ENCODE results near the gene GFER.
"Not testable (repeated sequence)": the region's sequence is repeated elsewhere in the genome, so short reads cannot be mapped to it uniquely, and the experiment has no call there.

Gene GFER

GRCh38 chr16:1958715-1959268, 25.2 kb upstream of the GFER start:
- no peak for DNase-seq (ENCODE audit: low read depth)
- no peak for TF ChIP-seq CTCF (conservative IDR thresholded peaks at IDR 0.05; ENCODE audit: low read depth, low read length)
- peak overlapping the region; percentile 21 for H3K4me3 ChIP-seq (ENCODE audit: low read length)

- peak; percentile 64 for DNase-seq (ENCODE audit: low read depth)
- TF ChIP-seq CTCF (conservative IDR thresholded peaks at IDR 0.05; ENCODE audit: low read depth, low read length), result peak; percentile 60
Measured at GRCh38 chr16:1959269-1960039, 24.5 kb upstream of the GFER start, which contains the start of gene NDUFB10. Gene NDUFB10, plus strand, starts transcription at chr16:1959538. Its CDS starts 87 bp downstream, at chr16:1959625.

GRCh38 chr16:1960665-1961630, 23.0 kb upstream of the GFER start:
- no peak for DNase-seq (ENCODE audit: low read depth)
- no peak for TF ChIP-seq CTCF (conservative IDR thresholded peaks at IDR 0.05; ENCODE audit: low read depth, low read length)
- H3K4me3 ChIP-seq (ENCODE audit: low read length), result peak overlapping the region; percentile 85

More at GRCh38 chr16:1959269-1960039, 24.5 kb upstream of the GFER start, which contains the start of gene NDUFB10:
- peak within 1 kb of the TSS; percentile 85 for H3K4me3 ChIP-seq (ENCODE audit: low read length)

GRCh38 chr16:1961651-1962067, 22.3 kb upstream of the GFER start:
- no peak for DNase-seq (ENCODE audit: low read depth)
- no peak overlapping the region for H3K4me3 ChIP-seq (ENCODE audit: low read length)
- no peak for TF ChIP-seq CTCF (conservative IDR thresholded peaks at IDR 0.05; ENCODE audit: low read depth, low read length)

GRCh38 chr16:1962161-1963153, 21.5 kb upstream of the GFER start:
- peak overlapping the region; percentile 70 for H3K4me3 ChIP-seq (ENCODE audit: low read length)
- DNase-seq (ENCODE audit: low read depth), result not testable (repeated sequence)

- no peak for DNase-seq (ENCODE audit: low read depth)
- peak; percentile 24 for TF ChIP-seq CTCF (conservative IDR thresholded peaks at IDR 0.05; ENCODE audit: low read depth, low read length)
- peak overlapping the region; percentile 70 for H3K4me3 ChIP-seq (ENCODE audit: low read length)
Measured at GRCh38 chr16:1963806-1964505, 20.0 kb upstream of the GFER start.
